HepG2 (cell line): Measurements from ENCODE around the gene KDM8. TPM values are rescaled to one million over a fixed set of nuclear protein-coding genes. Genes with fewer than 3 reads are reported as not detected.

Experiments used
- ATAC-seq: fragments of 200-7000 bp; cut with Tn5 transposase; 3 replicates; pipeline ENCODE4 v1.9.1; 2020; ENCODE audit warnings: mild to moderate bottlenecking, moderate library complexity
- BruUV-seq: library from RNA; stranded (reverse); fragments of 400-500 nt; replicated peaks from 2 replicates; lab custom pipeline; 2021; lab: Mats Ljungman, UMichigan
- CTCF ChIA-PET: fragments of 300-600 bp; formaldehyde crosslinking; extraction: SDS; loops from one replicate; lab custom pipeline; 2021; ENCODE audit warnings: low total read pairs, inconsistent platforms, low intra/inter-chr PET ratio; lab: Yijun Ruan, JAX
- POLR2A ChIA-PET: fragments of 350-600 bp; sonication (Branson Sonifier 250); formaldehyde crosslinking; loops from one replicate; lab custom pipeline; 2020; ENCODE audit warnings: antibody characterized with exemption, inconsistent platforms; lab: Yijun Ruan, JAX
- DNase-seq: peaks from one replicate; pipeline ENCODE4 v3.0.0-alpha.2; 2015; ENCODE audit warnings: low spot score
- FAIRE-seq: peaks from 3 replicates; lab custom pipeline; 2011; peaks lifted over from hg19 to GRCh38; lab: Jason Lieb, UNC
- H2AFZ ChIP-seq: one replicate; pipeline ENCODE4 v1.6.1; 2011; ENCODE audit warnings: low read length, inconsistent platforms
- H3K27ac ChIP-seq: fragments of 300-600 bp; 3 replicates; pipeline ENCODE4 v1.8.0; 2011; ENCODE audit warnings: mixed run types, mild to moderate bottlenecking, mixed read lengths, low read length, inconsistent platforms; ENCODE audit not compliant: insufficient read depth; ENCODE audit errors: extremely low read length
- H3K27me3 ChIP-seq, 2 experiments: fragments of 200-600 bp in 1 of 2; 2 replicates in 1 of 2; 3 replicates in 1 of 2; pipeline versions ENCODE4 v1.6.0 to v1.8.0; 2011; ENCODE audit warnings: low read length in 2 of 2, mild to moderate bottlenecking in 2 of 2, moderate library complexity in 2 of 2, inconsistent platforms in 1 of 2; ENCODE audit not compliant: insufficient read depth in 2 of 2, control insufficient read depth in 1 of 2
- H3K36me3 ChIP-seq, 2 experiments: fragments of 200-600 bp in 1 of 2; replicated peaks in 1 of 2; 2 replicates in 1 of 2; 3 replicates in 1 of 2; pipeline versions ENCODE4 v1.5.1 to v1.8.0; 2011; ENCODE audit warnings: low read length in 2 of 2, inconsistent platforms in 1 of 2; ENCODE audit not compliant: insufficient read depth in 2 of 2, control insufficient read depth in 1 of 2
- H3K4me1 ChIP-seq: 2 replicates; pipeline ENCODE4 v1.5.1; 2012; ENCODE audit warnings: low read length, inconsistent platforms; ENCODE audit not compliant: insufficient read depth
- H3K4me2 ChIP-seq: 2 replicates; pipeline ENCODE4 v1.6.0; 2011; ENCODE audit warnings: low read depth, low read length, inconsistent platforms
- H3K4me3 ChIP-seq, 3 experiments: fragments of 200-600 bp in 1 of 3; sonication (generic), shearing (Covaris generic) in 1 of 3; replicated peaks in 1 of 3; 2 replicates each; pipeline ENCODE4 v1.5.1; 2011 to 2016; ENCODE audit warnings: low read length in 3 of 3, inconsistent platforms in 2 of 3, low read depth in 2 of 3, mild to moderate bottlenecking in 2 of 3, control low read depth in 1 of 3, mixed read lengths in 1 of 3; ENCODE audit not compliant: insufficient read depth in 1 of 3
- H3K79me2 ChIP-seq: one replicate; pipeline ENCODE4 v1.6.1; 2011; ENCODE audit warnings: low read length, inconsistent platforms; ENCODE audit not compliant: insufficient read depth
- H3K9ac ChIP-seq: 2 replicates; pipeline ENCODE4 v1.6.0; 2011; ENCODE audit warnings: mild to moderate bottlenecking, low read depth, low read length, inconsistent platforms; ENCODE audit not compliant: insufficient read depth
- H3K9me3 ChIP-seq: 2 replicates; pipeline ENCODE4 v1.5.1; 2012; ENCODE audit warnings: mild to moderate bottlenecking, low read length
- H4K20me1 ChIP-seq: 2 replicates; pipeline ENCODE4 v1.6.0; 2011; ENCODE audit warnings: inconsistent platforms, mild to moderate bottlenecking, low read length, moderate library complexity; ENCODE audit not compliant: insufficient read depth
- IKZF4 ChIP-seq: sonication (generic); formaldehyde crosslinking; IDR thresholded peaks from 2 replicates; pipeline ENCODE4 v1.5.1; 2020; ENCODE audit warnings: borderline replicate concordance, mild to moderate bottlenecking, low read depth, missing genetic modification reagents; ENCODE audit errors: not compliant biosample characterization
- NAIF1 ChIP-seq: sonication (generic); formaldehyde crosslinking; IDR thresholded peaks from 2 replicates; pipeline ENCODE4 v1.5.0; 2020; ENCODE audit warnings: mild to moderate bottlenecking, missing genetic modification reagents, borderline replicate concordance
- SALL2 ChIP-seq: sonication (generic); formaldehyde crosslinking; IDR thresholded peaks from 2 replicates; pipeline ENCODE4 v1.8.1; 2023; ENCODE audit warnings: mild to moderate bottlenecking, missing genetic modification reagents, inconsistent platforms
- ZNF577 ChIP-seq: sonication (generic); formaldehyde crosslinking; IDR thresholded peaks from 2 replicates; pipeline ENCODE4 v1.4.0; 2020; ENCODE audit warnings: mild to moderate bottlenecking, low read depth, missing genetic modification reagents, borderline replicate concordance
- ZNF589 ChIP-seq: sonication (generic); formaldehyde crosslinking; conservative IDR thresholded peaks from 2 replicates; pipeline ENCODE4 v1.8.0; 2022; ENCODE audit warnings: mild to moderate bottlenecking, moderate library complexity, missing genetic modification reagents
- ZNF672 ChIP-seq: sonication (generic); formaldehyde crosslinking; IDR thresholded peaks from 2 replicates; pipeline ENCODE4 v1.8.1; 2022; ENCODE audit warnings: missing genetic modification reagents
- WGBS: methylation state at CpG from one replicate; pipeline ENCODE4 v1.1.6; 2017; ENCODE audit warnings: low lambda C conversion rate; 5-methylcytosine and 5-hydroxymethylcytosine counted together
- in situ Hi-C: cut with HindIII; loops from 2 replicates; pipeline ENCODE4 v1.10.0; 2017; ENCODE audit warnings: low pct_unique_long_range_greater_than_20kb; ENCODE audit not compliant: extremely low pct_ligation_motif_present
- intact Hi-C: fragments of 100-400 bp; cut with micrococcal nuclease; formaldehyde crosslinking; loops from one replicate; pipeline ENCODE4 v1.10.0; 2022; ENCODE audit not compliant: unreplicated experiment
- polyA plus RNA-seq, 8 experiments: library from polyadenylated mRNA; depleted of rRNA in 3 of 8; stranded (reverse) in 7 of 8; unstranded in 1 of 8; fragments of >200 nt; fragmentation: Illumina TruSeq in 4 of 8; extraction: Trizol in 4 of 8; gene quantifications; 2 replicates each; pipeline versions ENCODE4 v1.2.1 to v1.2.3, GENCODE V29; 2011 to 2016; ENCODE audit warnings: low read depth in 4 of 8, missing spikeins in 1 of 8, mixed read lengths in 1 of 8; ENCODE audit not compliant: insufficient read depth in 1 of 8
- total RNA-seq, 5 experiments: library from RNA; depleted of rRNA; stranded (reverse); fragments of >200 nt; fragmentation: Illumina TruSeq; extraction: Trizol; gene quantifications; 2 replicates each; pipeline ENCODE4 v1.2.3, GENCODE V29; 2016; ENCODE audit warnings: low read depth in 1 of 5
- TF ChIP-seq, protein P1 (sequence below): sonication (generic); formaldehyde crosslinking; IDR thresholded peaks from 2 replicates; pipeline ENCODE4 v1.4.0; 2020; ENCODE audit warnings: mild to moderate bottlenecking, missing genetic modification reagents

KDM8 gene
- total and polyA plus RNA-seq, 2 of the 13 experiments (the other 11 are each of a cell fraction or from before 2014, with no cell fraction given), result 3.3 to 8.6 TPM

- ChIA-PET POLR2A (interaction anchor here (0.8 to 2.0 kb wide), 3 partner anchors 34 to 51 kb away, joined by 4 to 11 read pairs (median 4); no protein-coding TSS in a partner anchor), CTCF (interaction anchor here (1.2 to 3.2 kb wide), 4 partner anchors 121 to 223 kb away, joined by 4 to 29 read pairs (median 8); no protein-coding TSS in a partner anchor)
- TF ChIP-seq ZNF577 (CRISPR knock-in tag) (no peak), IKZF4 (CRISPR knock-in tag) (no peak), ZNF589 (CRISPR knock-in tag) (no peak), SALL2 (CRISPR knock-in tag) (no peak), ZNF672 (CRISPR knock-in tag) (no peak), NAIF1 (CRISPR knock-in tag) (no peak)
- TF ChIP-seq, protein P1, sequence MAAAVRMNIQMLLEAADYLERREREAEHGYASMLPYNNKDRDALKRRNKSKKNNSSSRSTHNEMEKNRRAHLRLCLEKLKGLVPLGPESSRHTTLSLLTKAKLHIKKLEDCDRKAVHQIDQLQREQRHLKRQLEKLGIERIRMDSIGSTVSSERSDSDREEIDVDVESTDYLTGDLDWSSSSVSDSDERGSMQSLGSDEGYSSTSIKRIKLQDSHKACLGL (CRISPR knock-in tag), result no peak
- in situ Hi-C loops (loop anchor here (5.0 kb wide), 1 partner anchor 133 kb away; no protein-coding TSS in a partner anchor), intact Hi-C loops (loop anchor here (2.0 kb wide), 2 partner anchors 31 to 223 kb away; no protein-coding TSS in a partner anchor)
- no TSS peak for BruUV-seq
- H3K4me2 ChIP-seq, result no peak overlapping the region
- DNase-seq (no peak), FAIRE-seq (peak; percentile 36), ATAC-seq (no peak)
- no peaks in the 10 kb centered on the region for H3K27me3 ChIP-seq
- H3K4me1 ChIP-seq, result no peaks in the 10 kb centered on the region
- no peak overlapping the region for H2AFZ ChIP-seq
- no peak overlapping the region for H3K9ac ChIP-seq
- no peaks in the 10 kb centered on the region for H4K20me1 ChIP-seq
- H3K36me3 ChIP-seq, result peaks cover 17 to 35% of the 10 kb centered on the region in 2 experiments; a peak in 4 of 5 replicates
- no peak overlapping the region for H3K27ac ChIP-seq
- no peaks in the 10 kb centered on the region for H3K79me2 ChIP-seq
- H3K9me3 ChIP-seq, result no peaks in the 10 kb centered on the region
- WGBS, result 88% methylated on average over 8 of the region's 8 CpGs
- no peak overlapping the region for H3K4me3 ChIP-seq
Observed at GRCh38 chr16:27234171-27234570, 30.8 kb downstream of the KDM8 start.
